Activated T-cell treated with anti-CD3 and anti-CD28 coated beads for 24 hours (primary cell): Measurements from ENCODE around the gene TIMM13.

Experiments used
- DNase-seq: peaks from one replicate; pipeline ENCODE4 v3.0.0-alpha.2; 2020; ENCODE audit warnings: low read depth

Gene TIMM13

GRCh38 chr19:2382530-2383222 lies 44.7 kb downstream of the TIMM13 start:
- DNase-seq = no peak

- no peak for DNase-seq
Measured at GRCh38 chr19:2381148-2381820, 46.1 kb downstream of the TIMM13 start.

GRCh38 chr19:2380567-2380966 lies 46.8 kb downstream of the TIMM13 start:
- DNase-seq = no peak

GRCh38 chr19:2376784-2377519 lies 50.4 kb downstream of the TIMM13 start:
- DNase-seq = no peak
